ENCODE data around the gene MIOX.
"Not testable (repeated sequence)": the region's sequence is repeated elsewhere in the genome, so short reads cannot be mapped to it uniquely, and the experiment has no call there.

MIOX gene

DNA sequence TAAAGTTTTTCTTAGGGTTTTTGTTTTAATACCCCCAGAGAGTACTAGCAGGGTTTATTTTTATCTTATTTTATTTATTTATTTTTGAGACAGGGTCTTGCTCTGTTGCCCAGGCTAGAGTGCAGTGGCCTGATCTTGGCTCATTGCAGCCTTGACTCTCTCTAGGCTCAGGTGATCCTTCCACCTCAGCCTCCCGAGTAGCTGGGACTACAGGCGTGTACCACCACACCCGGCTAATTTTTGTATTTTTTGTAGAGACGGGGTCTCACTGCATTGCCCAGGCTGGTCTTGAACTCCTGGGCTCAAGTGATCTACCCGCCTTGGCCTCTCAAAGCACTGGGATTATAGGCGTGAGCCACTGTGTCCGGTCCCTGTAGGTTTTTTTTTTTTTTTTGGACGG is 33.5 kb downstream of the MIOX start:
- DNase-seq: not testable (repeated sequence)

DNA sequence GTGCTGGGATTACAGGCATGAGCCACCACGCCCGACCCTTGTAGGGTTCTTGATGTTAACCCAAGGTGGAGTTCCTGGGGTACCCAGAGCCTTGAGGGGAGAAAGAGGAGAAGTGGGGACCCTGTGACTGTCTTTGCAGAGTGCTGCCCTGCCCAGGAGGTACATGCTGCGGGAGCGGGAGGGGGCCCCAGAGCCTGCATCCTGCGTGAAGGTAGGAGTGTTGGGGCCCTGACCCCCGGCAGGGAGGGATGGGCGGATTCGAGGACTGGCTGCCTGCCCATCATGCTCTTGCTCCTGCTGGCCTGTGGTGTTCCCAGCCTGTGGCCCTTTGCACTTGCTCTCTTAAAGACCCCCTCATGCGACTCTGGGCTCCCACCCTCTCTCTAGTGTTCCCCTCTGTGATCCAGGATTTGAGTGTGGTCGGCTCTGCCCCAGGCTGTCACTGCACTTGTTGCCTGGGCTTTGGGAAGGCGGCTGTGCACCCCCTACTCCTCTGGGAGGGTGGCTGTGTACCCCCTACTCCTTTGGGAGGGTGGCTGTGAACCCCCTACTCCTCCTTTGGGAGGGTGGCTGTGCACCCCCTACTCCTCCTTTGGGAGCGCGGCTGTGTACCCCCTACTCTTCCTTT is 34.3 kb downstream of the MIOX start:
- DNase-seq: no peak

DNA sequence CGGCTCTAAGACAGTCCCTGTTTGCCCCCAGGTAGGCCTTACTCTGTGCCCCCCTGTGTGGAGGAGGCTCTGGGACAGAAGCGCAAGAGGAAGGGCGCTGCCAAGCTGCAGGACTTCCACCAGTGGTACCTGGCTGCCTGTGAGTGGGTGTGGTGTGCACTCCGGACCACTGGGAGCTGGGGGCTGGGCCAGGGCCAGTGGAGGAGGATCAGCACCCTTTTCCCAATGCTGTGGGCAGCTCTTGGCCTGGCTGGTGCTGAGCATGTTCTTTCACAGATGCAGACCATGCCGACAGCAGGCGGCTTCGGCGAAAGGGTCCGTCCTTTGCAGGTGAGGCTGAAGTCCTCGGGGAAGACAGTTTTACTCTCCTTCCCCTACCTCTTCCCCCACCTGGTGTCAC is 35.1 kb downstream of the MIOX start:
- no peak for DNase-seq

DNA sequence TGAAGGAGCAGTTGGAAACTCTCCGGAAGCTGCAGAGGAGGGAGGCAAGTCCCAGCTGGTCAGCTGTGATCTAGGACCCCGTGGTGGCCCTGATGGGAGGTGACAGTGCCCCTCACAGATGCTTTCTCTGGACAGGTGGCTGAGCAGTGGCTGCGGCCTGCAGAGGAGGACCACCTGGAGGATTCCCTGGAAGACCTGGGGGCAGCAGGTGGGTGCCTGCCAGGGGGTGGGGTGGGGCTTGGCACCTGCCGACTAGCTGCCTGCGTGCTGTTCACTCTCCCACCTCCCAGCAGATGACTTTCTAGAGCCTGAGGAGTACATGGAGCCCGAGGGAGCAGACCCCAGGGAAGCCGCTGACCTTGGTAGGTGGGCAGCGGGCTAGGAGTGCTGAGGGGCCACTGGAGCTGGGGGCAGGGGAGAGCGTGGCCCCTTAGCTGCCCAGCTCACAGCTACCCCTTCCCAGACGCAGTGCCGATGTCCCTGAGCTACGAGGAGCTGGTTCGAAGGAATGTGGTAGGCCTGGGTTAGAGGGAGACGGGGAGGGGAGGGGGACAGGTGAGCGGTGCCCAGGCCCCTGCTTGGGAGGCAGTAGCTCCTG is 35.6 kb downstream of the MIOX start:
- DNase-seq: no peak

DNA sequence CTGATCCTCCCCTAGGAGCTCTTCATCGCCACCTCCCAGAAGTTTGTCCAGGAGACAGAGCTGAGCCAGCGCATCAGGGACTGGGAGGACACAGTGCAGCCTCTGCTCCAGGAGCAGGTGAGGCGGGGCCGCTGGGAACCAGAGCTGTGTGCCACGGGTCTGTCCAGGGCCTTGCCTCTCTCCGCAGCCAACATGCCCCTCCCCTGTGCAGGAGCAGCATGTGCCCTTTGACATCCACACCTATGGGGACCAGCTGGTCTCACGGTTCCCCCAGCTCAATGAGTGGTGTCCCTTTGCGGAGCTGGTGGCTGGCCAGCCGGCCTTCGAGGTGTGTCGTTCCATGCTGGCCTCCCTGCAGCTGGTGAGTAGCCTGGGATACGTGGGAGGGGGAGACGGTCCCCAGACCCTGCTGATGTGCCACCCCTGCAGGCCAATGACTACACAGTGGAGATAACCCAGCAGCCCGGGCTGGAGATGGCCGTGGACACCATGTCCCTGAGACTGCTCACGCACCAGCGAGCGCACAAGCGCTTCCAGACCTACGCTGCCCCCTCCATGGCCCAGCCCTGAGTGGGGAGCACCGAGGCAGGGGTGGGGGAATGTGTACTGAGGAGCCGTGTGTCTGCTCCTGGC is 36.3 kb downstream of the MIOX start:
- DNase-seq: no peak

DNA sequence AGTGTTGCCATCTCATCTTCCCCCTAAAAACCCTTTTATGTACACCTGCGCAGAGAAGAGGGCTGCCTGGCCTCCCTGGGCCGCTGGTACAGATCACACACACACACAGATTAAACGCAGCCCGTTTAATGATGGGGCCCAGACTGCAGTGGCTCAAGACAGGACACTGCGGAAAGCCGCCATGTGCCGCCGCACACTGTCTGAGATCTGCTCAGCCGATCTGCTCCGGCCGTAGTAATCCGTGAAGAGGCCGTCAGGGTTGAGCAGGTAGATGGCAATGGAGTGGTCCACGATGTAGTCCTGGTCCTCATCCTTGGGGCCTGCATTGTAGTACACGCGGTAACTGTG is 36.8 kb downstream of the MIOX start:
- DNase-seq: no peak

DNA sequence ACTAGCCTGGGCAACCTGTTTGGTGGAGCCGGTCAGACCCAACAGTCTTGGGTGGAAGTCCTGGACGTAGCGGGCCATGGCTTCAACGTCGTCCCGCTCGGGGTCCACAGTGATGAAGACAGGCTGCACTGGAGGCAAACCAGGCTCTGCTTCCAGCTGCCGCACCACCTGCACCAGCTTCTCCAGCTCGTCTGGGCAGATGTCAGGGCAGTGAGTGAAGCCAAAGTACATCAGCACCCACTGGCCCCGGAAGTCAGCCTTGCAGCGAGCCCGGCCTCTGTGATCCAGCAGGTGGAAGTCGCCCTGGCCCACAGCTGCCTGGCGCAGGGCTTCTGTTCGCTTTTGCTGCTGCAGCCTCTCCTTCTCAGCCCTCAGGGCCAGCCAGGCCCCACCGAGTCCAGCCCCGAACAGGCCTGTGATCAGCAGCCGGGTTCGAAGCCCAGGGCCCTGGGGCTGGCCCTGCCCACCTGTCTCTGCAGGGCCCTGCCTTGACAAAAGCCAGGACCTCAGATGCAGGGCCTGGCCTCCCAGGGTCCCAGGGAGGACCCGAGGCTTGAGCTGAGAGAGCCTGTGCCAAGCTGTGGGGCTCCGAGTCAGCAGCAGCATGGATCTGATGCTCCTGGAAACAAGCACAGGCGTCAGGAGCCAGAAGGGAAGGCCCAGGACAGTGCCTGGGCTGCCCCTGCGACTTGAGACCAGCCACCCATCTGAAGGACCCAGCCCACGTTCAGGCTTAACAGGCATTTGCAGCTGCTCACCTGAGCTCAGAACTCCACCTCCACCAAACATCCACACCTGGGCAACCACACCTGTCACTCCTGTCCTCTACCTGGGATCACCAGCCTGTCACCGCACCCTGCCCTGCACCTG is 37.4 kb downstream of the MIOX start:
- no peak for DNase-seq

DNA sequence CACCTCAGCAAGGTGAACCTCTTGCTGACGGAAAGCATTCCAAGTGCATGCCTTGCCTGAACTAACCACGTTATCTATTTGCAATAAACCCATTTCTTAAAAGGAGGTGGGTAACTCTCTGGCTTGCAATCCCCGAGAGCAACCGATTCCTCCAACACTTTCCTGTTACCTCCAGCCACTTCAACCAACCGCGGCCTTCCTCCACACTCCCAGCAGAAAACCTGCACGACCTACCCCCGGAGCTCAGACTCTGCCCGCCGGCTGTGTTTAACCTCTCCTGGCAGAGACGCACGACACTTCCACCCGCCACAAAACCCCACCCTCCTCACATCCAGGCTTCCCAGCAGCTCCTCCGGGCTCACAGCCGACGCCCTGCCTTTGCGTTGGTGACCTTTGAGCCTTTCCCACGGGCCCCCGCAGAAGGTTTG is 38.0 kb downstream of the MIOX start:
- no peak for DNase-seq

DNA sequence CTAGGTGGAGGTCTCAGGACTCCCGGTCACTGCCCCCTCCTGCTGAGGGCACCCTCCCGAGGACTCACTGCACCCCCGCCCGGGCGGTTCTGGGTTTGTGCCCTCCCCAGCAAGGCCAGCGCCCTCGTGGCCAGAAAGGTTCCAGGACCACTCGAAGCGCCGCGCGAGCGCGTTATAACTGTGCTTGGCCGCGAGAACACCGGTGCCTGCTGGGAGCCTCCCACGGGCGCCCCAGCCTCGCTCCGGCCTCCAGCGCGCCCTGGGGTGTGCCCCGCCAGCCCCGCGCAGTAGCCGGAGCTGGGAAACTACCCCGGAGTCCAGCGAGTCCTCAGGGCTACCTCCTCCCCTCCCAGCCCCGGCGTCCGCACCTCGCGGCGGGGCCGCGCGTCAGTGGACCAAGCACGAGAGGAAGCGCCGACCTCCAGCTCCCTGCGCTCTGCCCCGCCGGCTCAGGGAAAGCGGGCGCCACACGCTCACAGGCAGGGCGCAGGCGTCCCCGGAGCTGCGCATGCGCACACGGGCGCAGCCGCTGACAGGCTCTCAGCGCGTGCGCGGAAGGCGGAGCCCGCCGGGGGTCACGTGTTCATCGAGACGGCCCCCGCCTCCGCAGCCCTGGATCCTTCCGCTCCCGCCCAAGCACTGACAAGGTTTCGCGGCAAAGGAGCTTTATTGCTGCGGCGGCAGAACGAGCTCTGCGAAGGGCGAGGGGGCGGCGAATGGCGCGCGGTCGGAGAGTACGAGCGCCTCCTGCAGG is 38.6 kb downstream of the MIOX start, which contains the start of gene SCO2:
SCO2 (minus strand) TSS at position 495 of the 754 bp plus-strand sequence. CDS start 1,187 bp downstream, outside the sequence.
- peak; percentile 98 for DNase-seq

DNA sequence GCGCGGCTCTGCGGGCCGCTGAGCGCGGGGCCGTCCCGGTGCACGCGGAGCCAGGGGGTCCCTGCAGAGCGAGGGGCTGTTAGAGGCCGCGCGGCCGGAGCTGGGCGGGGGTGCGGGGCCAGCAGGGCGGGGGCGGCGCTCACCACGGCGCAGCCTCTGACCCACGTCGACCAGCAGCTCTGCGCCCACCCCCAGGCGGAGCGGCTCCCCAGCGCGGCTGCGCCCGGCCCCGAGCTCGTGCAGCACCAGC is 39.1 kb downstream of the MIOX start:
- no peak for DNase-seq

DNA sequence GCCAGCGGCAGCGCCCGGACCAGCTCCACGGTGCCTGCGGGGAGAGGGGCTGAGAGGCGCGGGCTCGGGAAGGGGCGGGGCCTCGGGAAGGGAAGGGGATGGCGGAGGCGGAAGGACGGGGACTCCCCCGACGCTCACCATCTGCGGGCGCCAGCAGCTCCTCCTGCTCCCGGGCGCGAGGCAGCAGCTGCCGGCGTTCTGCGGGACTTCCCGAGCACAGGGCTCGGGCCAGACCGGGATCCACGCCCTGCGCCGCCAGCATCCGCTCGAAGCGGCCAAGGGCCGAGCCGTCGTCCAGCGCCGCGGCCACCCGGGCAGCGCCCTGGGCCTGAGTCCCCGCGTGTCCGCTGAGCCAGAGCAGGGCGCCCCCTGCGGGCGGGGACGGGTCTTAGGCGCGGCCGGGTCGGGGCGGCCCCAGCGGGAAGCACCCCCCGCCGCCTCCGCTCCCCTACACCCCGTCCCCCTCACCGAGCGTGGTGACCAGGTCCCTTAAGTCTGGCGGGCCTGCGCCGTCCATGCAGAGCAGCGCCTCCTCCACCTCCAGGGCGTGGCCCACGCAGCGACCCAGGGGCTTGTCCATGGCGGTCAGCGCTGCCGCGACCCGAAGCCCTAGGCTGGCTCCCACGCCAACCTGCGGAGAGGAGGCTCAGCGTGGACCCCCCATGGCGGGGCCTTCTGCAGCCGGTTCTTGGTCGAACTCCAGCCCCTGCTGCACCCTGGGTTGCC is 39.6 kb downstream of the MIOX start:
- DNase-seq: peak; percentile 82

DNA sequence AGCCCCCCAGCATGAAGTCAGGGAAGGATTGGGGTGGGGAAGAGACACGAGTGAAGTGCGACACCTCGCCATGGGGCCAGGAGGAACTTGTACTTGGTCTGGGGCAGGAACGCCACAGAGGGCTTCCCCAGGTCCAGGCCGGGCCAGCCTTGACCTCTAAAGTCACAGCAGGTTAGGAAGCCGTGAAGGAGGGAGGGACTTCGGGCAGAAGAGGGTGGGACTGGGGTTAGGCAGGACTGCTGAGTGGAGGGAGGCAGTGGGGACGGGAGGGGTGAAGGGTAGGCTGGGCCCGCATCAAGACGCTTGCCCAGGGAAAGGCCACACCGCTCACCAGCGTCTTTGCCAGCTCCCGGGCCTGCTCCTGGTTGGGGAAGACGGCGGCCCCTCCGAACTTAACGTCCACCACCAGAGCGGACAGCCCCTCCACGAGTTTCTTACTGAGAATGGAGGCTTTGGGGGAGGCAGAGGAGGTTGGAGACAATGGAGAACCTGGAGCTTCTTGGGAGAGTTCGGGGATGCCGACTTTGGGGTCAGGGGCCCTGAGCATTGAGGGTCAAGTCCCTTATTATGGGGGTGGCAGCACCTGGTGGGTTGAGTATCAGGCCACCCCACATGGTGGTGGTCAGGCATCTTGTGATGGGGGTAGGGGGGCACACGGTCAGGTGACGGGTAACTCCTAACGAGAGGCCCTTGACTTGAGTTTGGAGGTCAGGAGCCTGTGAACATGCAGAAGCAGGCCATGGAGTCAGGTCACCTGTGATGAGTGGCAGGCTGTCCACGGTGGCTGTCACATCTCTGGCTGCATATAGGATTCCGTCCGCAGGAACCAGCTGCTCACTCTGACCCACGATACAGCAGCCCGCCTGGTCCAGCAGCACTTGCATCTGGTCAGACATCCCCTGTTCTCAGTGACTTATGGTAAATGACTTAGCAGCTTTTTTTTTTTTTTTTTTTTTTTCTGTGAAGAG is 40.5 kb downstream of the MIOX start:
- peak; percentile 35 for DNase-seq

DNA sequence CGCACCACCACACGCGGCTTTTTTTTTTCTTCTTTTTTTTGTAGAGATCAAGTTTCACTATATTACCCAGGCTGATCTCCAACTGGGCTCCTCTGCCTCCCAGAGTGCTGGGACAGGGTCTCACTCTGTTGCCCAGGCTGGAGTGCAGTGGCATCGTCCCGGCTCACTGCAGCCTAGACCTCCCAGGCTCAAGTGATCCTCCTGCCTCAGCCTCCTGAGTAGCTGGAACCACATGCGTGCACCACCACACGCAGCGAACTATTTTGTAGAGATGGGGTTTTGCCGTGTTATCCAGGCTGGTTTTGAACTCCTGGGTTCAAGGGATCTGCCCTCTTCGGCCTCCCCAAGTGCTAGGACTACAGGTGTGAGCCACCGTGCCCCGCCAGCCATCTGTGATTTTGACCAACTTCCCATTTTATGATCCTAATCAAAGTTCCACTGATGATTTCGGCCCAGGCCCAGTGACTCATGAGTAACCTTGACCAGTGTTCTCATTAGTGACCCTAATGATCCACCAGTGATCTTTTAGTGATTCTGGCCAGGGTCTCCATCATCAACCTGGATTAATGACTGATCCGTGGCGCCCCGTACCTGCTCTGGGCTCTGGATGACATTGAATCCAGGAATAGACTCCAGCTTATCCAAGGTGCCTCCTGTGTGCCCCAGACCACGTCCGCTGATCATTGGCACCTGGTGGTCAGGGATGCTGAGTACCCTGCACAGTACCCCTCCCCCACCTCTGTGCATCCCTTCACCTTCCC is 41.4 kb downstream of the MIOX start:
- no peak for DNase-seq

DNA sequence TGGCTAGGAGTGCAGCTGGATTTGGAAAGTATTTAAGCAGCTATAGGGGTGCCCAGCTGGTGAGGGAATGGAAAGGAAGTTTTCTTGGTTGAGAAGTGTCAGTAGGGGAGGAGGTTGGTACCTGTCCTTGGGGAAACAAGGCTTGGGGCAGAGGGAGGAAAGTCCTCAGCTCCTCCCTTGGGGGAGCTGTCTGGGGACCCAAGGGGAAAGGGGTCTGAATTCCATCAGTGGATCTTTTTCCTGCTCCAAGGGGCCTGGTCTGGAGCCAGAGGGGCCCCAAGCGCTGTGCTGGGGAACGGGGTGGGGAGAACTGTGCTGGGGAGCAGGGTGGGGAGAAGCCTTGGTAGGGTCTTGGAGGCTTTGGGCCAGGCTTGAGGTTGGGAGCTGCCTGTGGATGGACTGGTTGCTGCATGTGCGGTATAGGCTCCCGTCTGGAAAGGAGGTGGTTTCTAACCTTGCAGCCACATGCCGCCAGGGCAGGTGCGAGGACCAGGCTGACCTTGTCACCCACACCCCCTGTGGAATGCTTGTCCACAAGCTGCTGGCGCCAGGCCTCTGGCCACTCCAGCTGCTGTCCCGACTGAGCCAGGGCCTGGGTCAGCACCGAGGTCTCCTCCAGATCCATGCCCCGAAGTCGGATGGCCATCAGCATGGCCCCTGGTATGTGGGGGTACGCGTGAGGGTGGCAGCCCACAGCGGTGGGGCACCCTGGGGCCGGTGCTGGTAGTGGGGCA is 42.2 kb downstream of the MIOX start:
- DNase-seq: no peak

DNA sequence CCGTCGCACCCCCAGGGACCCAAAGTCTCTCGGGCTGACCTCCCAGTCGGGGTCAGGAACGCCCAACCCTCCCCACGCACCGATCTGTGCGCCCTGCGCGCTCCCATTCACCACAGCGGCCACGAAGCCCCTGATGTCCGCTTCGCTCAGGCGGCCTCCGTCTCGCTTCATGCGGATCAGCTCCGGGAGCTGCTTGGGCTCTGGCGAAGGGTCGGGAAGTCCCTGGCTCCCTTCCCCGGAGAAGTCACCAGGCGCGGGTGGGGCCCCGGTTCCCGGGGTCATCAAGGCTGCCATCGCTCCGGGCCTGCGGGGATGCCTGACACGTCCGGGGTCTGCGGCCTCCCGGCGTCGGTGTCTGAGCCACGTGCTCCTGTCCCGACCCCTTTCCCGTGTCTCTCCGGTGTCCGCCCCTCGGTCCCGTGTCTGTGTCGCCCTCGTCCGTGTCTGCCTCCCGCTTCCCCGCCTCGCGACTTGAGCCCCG is 42.8 kb downstream of the MIOX start:
- no peak for DNase-seq

DNA sequence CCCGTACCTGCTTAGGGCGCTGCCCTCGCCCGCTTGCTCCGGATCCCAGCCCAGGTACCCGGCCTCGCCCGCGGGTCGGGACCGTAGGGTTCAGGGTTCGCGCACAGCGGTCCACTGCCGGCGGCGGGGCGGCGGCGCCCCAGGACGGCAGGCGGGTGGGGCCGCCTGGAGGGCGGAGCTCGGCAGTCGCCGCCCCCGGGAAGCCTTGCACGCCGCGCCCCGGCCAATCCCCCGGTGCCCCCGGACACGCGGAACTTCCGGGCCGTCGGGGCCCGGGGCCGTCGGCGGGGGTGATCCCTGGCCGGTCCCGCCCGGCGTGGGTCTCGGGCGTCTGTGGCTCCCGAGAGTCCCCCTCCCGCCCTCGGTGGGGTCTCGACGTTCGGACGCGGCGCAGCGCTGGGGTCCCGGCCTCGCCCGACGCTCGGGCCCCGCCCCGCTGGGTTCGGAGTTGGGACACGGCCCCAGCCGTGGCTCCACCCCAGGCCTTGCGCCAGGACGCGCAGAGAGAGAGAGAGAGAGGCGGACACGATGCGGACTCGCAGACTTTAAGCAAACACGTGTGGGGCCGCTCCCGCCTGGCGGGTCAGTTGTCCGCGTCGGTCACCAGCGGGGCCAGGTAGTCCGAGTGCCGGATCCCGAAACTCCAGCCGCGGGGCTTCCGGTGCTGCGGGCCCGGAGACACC is 43.4 kb downstream of the MIOX start, which contains the start of gene TYMP:
TYMP (minus strand) TSS at position 116 of the 683 bp plus-strand sequence. CDS start 303 bp downstream, outside the sequence.
- peak; percentile 71 for DNase-seq

DNA sequence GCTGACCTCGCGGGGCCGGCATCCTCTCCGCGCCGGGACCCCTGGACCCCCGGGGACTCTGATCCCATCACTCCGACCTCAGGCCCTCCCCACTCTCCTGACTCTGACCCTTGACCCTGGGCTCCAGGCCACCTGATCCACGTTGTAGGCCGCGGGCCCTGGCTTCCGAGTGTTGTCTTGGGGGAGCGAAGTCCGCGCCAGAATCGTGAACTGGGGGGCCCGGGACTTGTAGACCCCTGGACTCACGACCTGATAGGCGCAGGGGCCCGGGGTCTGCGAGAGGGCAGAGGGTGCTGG is 43.9 kb downstream of the MIOX start:
- DNase-seq: no peak

DNA sequence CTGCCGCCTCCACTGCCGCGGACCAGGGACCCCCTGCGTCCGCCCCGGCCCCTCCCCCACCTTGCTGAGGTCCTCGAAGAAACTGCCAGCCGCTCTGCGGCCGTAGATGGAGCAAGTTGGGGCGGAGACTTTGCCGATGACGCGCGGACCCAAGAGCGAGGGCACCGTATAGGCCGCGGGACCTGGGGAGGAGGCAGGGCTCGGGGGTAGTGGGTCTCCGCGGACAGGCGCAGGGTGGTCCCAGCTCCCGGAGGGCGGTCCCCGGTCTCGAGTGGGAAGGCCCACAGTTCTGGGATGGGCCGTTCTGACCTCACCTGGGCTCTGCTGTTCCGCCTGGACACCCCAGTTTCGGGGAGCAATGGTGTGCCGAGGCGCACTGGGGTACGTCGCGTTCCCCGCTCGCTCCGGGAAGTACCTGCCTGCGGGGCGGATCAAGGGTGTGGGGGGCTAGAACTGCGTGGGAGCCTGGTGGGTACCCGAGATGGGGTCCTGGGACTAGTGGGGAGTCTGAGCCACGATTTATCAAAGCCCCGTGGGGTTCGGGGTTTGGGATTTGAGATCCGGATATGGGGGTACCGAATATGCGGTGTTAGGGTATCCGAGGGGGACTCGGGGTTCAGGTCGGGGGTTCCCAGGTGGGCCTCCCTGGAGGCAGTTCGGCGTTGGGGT is 44.4 kb downstream of the MIOX start:
- peak; percentile 85 for DNase-seq
